MM.1S (cell line): Measurements from ENCODE around the gene TSPAN9.

ENCODE experiments used
- DNase-seq: peaks from one replicate; pipeline ENCODE4 v3.0.0-alpha.2; 2015
- H2AFZ ChIP-seq: fragments of 300-600 bp; sonication (generic); 2 replicates; pipeline ENCODE4 v1.6.0; 2016; ENCODE audit warnings: antibody characterized with exemption, low read length
- H3F3A ChIP-seq: fragments of 300-600 bp; sonication (generic); 2 replicates; pipeline ENCODE4 v1.6.1; 2016; ENCODE audit warnings: mild to moderate bottlenecking, antibody characterized with exemption, low read length, moderate library complexity, mixed read lengths; ENCODE audit not compliant: insufficient read depth
- H3K27ac ChIP-seq: fragments of 300-600 bp; sonication (generic); 2 replicates; pipeline ENCODE4 v1.5.1; 2016; ENCODE audit warnings: mild to moderate bottlenecking, low read length
- H3K27me3 ChIP-seq: fragments of 300-600 bp; sonication (generic); replicated peaks from 2 replicates; pipeline ENCODE4 v1.6.0; 2016; ENCODE audit warnings: low read length; ENCODE audit not compliant: insufficient read depth
- H3K36me3 ChIP-seq: fragments of 300-600 bp; sonication (generic); replicated peaks from 2 replicates; pipeline ENCODE4 v1.6.1; 2016; ENCODE audit warnings: mild to moderate bottlenecking, low read length, mixed read lengths; ENCODE audit not compliant: insufficient read depth
- H3K4me1 ChIP-seq: fragments of 300-600 bp; sonication (generic); 2 replicates; pipeline ENCODE4 v1.6.1; 2016; ENCODE audit warnings: low read length, mixed read lengths
- H3K4me2 ChIP-seq: fragments of 300-600 bp; sonication (generic); 2 replicates; pipeline ENCODE4 v1.6.0; 2016; ENCODE audit warnings: low read depth, low read length
- H3K4me3 ChIP-seq: fragments of 300-600 bp; sonication (generic); 2 replicates; pipeline ENCODE4 v1.5.1; 2016; ENCODE audit warnings: low read length, mixed read lengths
- H3K79me2 ChIP-seq: fragments of 300-600 bp; sonication (generic); 2 replicates; pipeline ENCODE4 v1.6.1; 2016; ENCODE audit warnings: mixed run types, low read length, mixed read lengths
- H3K9ac ChIP-seq: fragments of 300-600 bp; sonication (generic); 2 replicates; pipeline ENCODE4 v1.6.1; 2016; ENCODE audit warnings: low read length, mixed read lengths
- H3K9me2 ChIP-seq: fragments of 300-600 bp; sonication (generic); replicated peaks from 2 replicates; pipeline ENCODE4 v1.6.1; 2016; ENCODE audit warnings: mild to moderate bottlenecking, low read length, mixed read lengths; ENCODE audit not compliant: insufficient read depth
- H3K9me3 ChIP-seq: fragments of 300-600 bp; sonication (generic); replicated peaks from 2 replicates; pipeline ENCODE4 v1.6.1; 2016; ENCODE audit warnings: mild to moderate bottlenecking, low read length, mixed read lengths; ENCODE audit not compliant: insufficient read depth
- H4K20me1 ChIP-seq: fragments of 300-600 bp; sonication (generic); 2 replicates; pipeline ENCODE4 v1.6.1; 2016; ENCODE audit warnings: mild to moderate bottlenecking, low read length, moderate library complexity, mixed read lengths; ENCODE audit not compliant: insufficient read depth
- EZH2 ChIP-seq: fragments of 300-600 bp; sonication (generic); optimal IDR thresholded peaks from 2 replicates; pipeline ENCODE3; 2017; ENCODE audit warnings: low read depth, mild to moderate bottlenecking, antibody characterized with exemption, low read length, mixed read lengths
- EZH2phosphoT487 ChIP-seq: fragments of 300-600 bp; sonication (generic); IDR thresholded peaks from 2 replicates; pipeline ENCODE4 v1.6.1; 2018; ENCODE audit warnings: antibody characterized with exemption, low read length
- TF ChIP-seq, protein P1 (sequence below): fragments of 300-600 bp; sonication (generic); IDR thresholded peaks from 2 replicates; pipeline ENCODE4 v1.5.1; 2016; ENCODE audit warnings: antibody characterized with exemption, low read length, mixed read lengths

TSPAN9 gene

DNA sequence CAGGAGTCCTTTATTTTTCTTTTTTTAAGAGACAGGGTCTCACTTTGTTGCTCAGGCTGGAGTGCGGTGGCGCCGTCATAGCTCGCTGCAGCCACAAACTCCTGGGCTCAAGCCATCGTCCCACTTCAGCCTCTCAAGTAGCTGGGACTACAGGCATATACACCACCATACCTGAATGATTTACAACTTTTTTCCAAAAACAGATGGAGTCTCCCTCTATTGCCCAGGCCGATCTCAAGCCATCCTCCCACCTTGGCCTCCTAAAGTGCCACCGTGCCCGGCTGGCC, 205.1 kb downstream of the TSPAN9 start:
- no peak for TF ChIP-seq EZH2
- TF ChIP-seq, protein P1, sequence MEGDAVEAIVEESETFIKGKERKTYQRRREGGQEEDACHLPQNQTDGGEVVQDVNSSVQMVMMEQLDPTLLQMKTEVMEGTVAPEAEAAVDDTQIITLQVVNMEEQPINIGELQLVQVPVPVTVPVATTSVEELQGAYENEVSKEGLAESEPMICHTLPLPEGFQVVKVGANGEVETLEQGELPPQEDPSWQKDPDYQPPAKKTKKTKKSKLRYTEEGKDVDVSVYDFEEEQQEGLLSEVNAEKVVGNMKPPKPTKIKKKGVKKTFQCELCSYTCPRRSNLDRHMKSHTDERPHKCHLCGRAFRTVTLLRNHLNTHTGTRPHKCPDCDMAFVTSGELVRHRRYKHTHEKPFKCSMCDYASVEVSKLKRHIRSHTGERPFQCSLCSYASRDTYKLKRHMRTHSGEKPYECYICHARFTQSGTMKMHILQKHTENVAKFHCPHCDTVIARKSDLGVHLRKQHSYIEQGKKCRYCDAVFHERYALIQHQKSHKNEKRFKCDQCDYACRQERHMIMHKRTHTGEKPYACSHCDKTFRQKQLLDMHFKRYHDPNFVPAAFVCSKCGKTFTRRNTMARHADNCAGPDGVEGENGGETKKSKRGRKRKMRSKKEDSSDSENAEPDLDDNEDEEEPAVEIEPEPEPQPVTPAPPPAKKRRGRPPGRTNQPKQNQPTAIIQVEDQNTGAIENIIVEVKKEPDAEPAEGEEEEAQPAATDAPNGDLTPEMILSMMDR: no peak
- TF ChIP-seq EZH2phosphoT487: no peak
- no peaks in the 10 kb centered on the region for H3K9me2 ChIP-seq
- no peak overlapping the region for H3K9ac ChIP-seq
- H3K4me3 ChIP-seq: no peak overlapping the region
- H3K27ac ChIP-seq: no peak overlapping the region
- H3K79me2 ChIP-seq: no peaks in the 10 kb centered on the region
- no peaks in the 10 kb centered on the region for H3K9me3 ChIP-seq
- H4K20me1 ChIP-seq: no peaks in the 10 kb centered on the region
- H3K4me1 ChIP-seq: no peaks in the 10 kb centered on the region
- H3F3A ChIP-seq: no peaks in the 10 kb centered on the region
- DNase-seq: no peak
- no peaks in the 10 kb centered on the region for H3K36me3 ChIP-seq
- H3K4me2 ChIP-seq: no peak overlapping the region
- H3K27me3 ChIP-seq: peaks cover 95% of the 10 kb centered on the region
- no peak overlapping the region for H2AFZ ChIP-seq

DNA sequence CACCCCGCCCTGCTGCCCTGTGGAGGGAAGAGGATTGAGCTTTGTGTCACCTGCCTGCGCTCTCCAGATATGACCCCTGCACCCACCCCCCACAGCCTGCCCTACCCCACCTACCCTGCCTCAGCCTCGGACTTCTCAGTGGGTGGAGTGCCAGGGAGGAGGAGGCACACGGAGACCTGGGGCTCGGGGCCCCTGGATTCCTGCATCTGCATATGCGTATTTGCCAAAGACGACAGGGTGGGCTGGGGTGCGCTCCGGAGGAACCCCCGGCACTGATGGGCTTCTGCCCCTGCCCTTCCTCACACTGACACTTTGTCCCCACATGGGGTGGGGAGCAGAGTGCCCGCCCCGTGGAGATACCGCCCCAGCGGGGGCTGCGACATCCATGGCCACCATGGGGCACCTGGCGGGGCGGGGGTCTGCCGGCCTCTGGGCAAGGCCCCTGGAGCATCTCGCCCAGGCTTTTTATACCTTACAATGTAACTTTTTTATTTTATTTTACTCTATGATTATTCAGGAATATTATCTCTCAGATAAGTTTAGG, 206.0 kb downstream of the TSPAN9 start:
- no peak overlapping the region for H3K9ac ChIP-seq
- H3K27me3 ChIP-seq: peaks cover 95% of the 10 kb centered on the region
- DNase-seq: no peak
- H4K20me1 ChIP-seq: no peaks in the 10 kb centered on the region
- H3K36me3 ChIP-seq: no peaks in the 10 kb centered on the region
- TF ChIP-seq EZH2phosphoT487 (no peak), EZH2 (peak; percentile 53)
- TF ChIP-seq, protein P1: no peak
- no peaks in the 10 kb centered on the region for H3K9me2 ChIP-seq
- no peaks in the 10 kb centered on the region for H3K9me3 ChIP-seq
- H3K4me1 ChIP-seq: no peaks in the 10 kb centered on the region
- H3K27ac ChIP-seq: no peak overlapping the region
- no peaks in the 10 kb centered on the region for H3F3A ChIP-seq
- H3K79me2 ChIP-seq: no peaks in the 10 kb centered on the region
- no peak overlapping the region for H2AFZ ChIP-seq
- no peak overlapping the region for H3K4me2 ChIP-seq
- H3K4me3 ChIP-seq: no peak overlapping the region

DNA sequence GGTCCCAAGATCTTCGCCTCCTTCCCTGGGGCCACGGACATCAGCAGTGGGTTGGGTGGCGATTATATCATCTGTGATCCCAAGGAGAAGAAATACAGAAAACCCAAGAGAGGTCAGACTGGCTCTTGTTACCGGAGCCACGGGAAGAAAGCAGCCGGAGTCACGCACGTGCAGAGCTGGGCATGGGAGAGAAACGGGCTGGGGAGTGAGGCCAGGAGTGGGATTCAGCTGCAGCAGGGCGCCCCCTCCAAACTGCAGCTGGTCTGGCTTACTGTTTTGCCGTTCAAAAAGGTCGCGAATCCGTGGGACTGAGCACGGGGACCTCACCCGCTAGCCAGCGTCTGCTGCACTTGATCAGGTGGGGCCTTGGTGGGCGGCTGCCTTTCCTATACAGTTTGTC, 207.2 kb downstream of the TSPAN9 start:
- H3K9ac ChIP-seq: no peak overlapping the region
- TF ChIP-seq, protein P1: no peak
- TF ChIP-seq EZH2: no peak
- no peak for TF ChIP-seq EZH2phosphoT487

More for the DNA sequence above, 207.2 kb downstream of the TSPAN9 start:
- H2AFZ ChIP-seq: no peak overlapping the region
- no peaks in the 10 kb centered on the region for H3K9me3 ChIP-seq
- H3K36me3 ChIP-seq: no peaks in the 10 kb centered on the region
- no peaks in the 10 kb centered on the region for H4K20me1 ChIP-seq
- no peak overlapping the region for H3K4me2 ChIP-seq
- H3K4me3 ChIP-seq: no peak overlapping the region
- no peaks in the 10 kb centered on the region for H3F3A ChIP-seq
- no peak overlapping the region for H3K27ac ChIP-seq
- no peaks in the 10 kb centered on the region for H3K9me2 ChIP-seq
- peaks cover 95% of the 10 kb centered on the region for H3K27me3 ChIP-seq
- no peaks in the 10 kb centered on the region for H3K79me2 ChIP-seq
- no peak for DNase-seq
- H3K4me1 ChIP-seq: no peaks in the 10 kb centered on the region
